HG03025 (cell line): ENCODE measurements around the gene PFN3.
A peak's percentile ranks its signal among the peaks of the same experiment; 100 is the strongest.
"Not testable (repeated sequence)": the region's sequence is repeated elsewhere in the genome, so short reads cannot be mapped to it uniquely, and the experiment has no call there.

Experiments
- ATAC-seq: cut with Tn5 transposase; IDR thresholded peaks from one replicate; pipeline ENCODE4 v1.9.1; 2021; ENCODE audit warnings: mild to moderate bottlenecking, moderate library complexity; ENCODE audit not compliant: unreplicated experiment, low FRiP score

The PFN3 gene

GRCh38 chr5:177425801-177426565, 25.5 kb upstream of the PFN3 start:
- ATAC-seq, result peak; percentile 77

DNA sequence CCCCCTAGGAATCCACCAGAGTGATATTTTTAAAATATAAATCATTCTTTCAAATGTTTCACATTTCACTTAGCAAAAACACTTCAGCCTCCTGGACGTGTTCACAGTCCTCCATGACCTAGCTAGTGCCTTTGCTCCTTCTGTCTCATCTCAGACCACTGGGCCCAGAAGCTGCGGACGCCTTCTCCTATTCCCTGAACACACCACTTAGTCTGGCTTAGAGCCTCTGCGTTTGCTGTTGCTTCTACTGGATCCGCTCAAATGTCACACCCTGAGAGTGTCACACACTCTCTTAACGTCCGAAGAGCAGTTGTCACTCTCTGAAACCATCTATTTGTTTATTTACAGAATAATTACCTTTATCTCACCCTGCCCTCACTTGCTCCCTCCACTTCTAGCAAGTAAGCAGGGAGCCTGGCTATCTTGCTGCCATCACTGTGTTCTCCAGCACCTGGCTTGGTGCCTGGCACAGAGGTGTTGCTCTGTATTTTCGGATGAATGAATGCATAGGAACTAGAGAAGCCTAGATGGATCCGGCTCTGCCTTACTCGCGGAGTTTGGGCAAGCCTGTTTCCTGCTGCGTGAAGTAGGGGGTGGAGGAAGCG, 24.8 kb upstream of the PFN3 start:
- no peak for ATAC-seq

- ATAC-seq, result no peak
Measured at GRCh38 chr5:177423671-177424070, 23.2 kb upstream of the PFN3 start.

DNA sequence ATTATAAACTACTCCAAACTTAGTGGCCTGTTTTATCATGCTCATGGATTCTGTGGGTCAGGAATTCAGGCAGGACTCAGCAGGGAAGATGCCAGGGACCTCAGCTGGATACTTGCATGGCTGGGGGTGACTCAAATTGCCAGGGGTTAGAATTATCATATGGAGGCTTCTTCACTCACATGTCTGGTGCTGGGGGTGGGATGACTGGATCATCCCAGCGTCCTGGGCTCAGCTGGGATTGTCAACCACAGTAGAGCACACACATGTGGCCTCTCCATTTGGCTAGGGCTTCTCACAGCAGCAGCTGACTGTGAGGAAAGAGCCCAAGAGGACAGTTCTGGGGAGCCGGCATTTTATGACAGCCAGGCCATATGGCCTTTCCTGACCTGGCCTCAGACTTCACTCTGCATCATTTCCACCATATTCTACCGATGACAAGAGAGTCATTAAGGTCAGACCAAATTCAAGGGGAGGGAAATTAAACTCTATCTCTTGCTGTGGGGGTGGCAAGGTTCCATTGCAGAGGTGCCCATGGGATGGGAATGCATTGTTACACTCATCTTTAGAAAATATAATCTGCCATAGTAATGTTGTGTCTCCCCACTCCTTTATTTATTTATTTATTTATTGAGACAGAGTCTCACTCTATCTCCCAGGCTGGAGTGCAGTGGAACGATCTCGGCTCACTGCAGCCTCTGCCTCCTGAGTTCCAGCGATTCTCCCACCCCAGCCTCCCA, 20.8 kb upstream of the PFN3 start:
- ATAC-seq, result no peak

GRCh38 chr5:177420472-177420871, 20.0 kb upstream of the PFN3 start:
- not testable (repeated sequence) for ATAC-seq

GRCh38 chr5:177419046-177419445, 18.6 kb upstream of the PFN3 start:
- ATAC-seq, result no peak

- not testable (repeated sequence) for ATAC-seq
Measured at GRCh38 chr5:177417081-177417480, 16.6 kb upstream of the PFN3 start.

- ATAC-seq, result no peak
Measured at GRCh38 chr5:177414481-177414880, 14.0 kb upstream of the PFN3 start.

GRCh38 chr5:177412603-177413233, 12.3 kb upstream of the PFN3 start:
- ATAC-seq, result no peak

DNA sequence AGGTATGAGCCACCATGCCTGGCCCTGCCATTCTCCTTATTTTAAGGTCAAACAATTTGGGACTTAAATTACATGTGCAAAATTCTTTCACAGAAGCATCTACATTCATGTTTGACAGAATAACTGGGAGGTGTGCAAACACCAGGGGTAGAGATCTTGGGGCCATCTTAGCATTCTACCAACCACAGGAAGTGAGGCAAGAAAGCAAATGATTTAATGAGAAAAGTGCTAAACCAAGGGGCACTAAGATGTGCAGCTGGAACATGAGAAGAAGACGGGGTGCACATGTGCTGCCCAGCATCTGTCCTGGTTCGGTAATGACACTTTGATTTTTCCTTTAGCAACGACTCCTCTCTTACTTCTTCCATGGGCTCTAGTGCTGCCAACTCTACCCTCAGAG, 10.1 kb upstream of the PFN3 start:
- no peak for ATAC-seq

DNA sequence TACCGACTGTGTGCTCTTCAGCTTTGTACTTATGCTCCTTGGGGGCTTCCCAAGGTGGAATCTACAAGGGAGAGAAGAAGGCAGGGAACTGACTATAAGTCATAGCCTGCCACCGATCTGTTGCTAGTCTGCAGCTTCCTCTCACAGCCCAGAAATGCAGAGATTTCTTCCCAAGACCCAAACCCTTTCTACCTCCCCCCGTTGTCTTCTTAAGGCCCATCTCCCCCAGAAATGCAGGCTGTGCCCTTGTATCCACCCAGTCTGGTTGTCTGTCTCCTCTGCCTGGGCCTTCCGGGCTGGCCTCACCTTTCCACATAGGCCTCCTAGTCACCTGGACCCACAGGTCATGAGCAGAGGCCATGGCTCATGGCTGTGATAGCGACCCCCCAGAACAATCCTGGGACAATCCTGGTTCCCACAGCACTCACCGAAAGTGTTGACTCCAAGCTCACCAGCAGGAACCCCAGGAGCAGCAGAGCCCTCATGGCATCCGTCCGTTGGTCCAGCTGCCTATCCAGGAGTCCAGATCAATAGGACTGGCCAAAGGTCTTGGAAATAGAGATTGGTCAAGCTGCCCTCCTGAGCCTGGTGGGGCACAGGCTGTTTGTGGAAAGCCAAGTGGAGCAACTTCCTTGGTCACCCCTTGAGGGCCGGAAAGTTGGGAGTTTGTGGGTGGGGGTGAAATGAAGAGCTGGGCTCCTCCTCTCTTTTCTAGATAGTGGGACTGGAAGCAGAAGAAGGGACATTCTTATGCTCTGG, 8.8 kb upstream of the PFN3 start, which contains the start of gene F12:
TSS of gene F12 (minus strand) at position 522 of the 759 bp plus-strand sequence. CDS start at position 485, 37 bp downstream.
- no peak for ATAC-seq

- no peak for ATAC-seq
Measured at GRCh38 chr5:177405805-177406204, 5.3 kb upstream of the PFN3 start.

DNA sequence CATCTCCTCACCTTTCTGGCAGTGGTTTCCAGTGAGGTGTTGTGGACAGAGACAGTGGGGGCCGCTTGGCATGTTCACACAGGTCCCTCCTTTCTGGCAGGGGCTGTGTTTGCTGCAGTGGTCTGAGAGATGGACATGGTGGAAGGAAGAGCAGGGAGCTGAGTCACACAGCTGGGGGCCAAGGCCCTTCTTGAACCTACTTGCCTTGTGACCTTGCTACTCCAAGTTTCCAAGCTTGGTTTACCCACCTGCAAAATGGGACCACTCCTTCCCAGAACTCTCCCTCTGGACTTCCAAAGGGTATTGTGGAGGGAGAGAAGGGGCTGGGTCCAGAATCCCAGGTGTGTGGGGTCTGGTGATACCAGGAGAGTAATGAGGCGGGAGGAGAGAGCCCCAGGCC, 4.9 kb upstream of the PFN3 start:
- no peak for ATAC-seq

DNA sequence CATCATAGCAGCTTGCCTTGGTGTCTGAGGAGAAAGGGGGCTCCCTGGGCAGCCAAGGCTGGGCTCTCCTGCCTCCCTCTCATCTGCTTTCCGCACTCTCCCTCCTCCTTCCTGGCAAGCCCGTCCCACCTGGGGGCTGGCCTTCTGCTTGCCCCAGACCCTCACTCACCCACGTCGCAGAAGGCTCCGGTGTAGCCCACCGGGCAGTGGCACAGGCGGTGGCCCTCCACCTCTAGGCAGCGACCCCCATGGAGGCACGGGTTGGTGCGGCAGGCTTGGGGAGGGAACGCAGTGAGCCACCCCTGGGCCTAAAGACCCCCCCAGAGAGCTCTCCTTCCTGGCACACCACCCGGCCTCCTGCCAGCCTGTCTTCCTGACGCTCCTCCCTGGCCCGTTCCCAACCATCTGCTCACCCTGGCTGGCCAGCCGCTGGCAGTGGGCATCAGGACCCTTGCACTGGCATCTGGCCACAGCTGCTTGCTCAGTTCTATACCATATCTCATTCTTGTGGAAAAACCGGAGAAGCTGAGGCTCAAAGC, 4.2 kb upstream of the PFN3 start:
- no peak for ATAC-seq

- peak; percentile 57 for ATAC-seq
Measured at GRCh38 chr5:177403792-177404640, 3.6 kb upstream of the PFN3 start.

GRCh38 chr5:177403102-177403791, 2.8 kb upstream of the PFN3 start:
- ATAC-seq, result peak; percentile 30

DNA sequence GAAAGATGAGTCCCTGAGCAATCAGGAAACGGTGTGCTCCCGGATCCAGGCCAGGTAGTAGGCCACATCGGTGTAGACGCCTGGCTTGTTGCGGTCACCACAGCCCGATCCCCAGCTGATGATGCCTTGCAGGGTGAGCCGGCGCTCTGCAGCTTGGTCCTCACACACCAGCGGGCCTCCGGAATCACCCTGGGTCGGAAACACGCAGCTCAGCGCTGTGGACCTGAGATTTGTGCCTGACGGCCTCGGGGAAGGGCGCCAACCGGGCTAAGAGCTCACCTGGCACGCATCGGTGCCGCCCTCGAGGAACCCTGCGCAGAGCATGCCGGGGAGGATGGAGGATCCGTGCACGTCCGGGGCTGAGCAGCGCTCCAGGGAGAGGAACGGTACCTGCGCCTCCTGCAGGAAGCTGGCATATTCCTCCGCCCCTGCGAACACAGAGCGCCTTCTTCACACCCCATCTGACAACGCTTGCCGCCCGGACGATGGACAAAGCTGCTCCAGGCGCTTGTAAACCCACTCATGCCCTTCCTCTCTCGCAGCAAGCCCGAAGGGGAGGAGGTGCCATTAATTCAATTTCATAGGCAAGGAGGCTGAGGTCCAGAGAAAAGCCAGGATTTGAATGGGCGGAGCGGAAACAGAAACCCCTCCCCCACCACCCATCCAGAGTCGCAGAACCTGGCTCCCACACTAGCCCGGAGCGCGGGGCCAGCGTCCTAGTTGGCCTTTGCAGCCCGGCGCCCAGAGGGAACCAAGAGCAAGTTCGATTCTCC, 2.0 kb upstream of the PFN3 start:
- no peak for ATAC-seq

- ATAC-seq, result no peak
Measured at GRCh38 chr5:177397875-177398390, 2.5 kb downstream of the PFN3 start.
